Measurements from ENCODE around the gene CMTM1.

Gene CMTM1

GRCh38 chr16:66539623-66540469 is 26.4 kb upstream of the CMTM1 start:
- DNase-seq = peak; percentile 24

GRCh38 chr16:66541388-66542355 is 24.6 kb upstream of the CMTM1 start:
- DNase-seq = no peak

- no peak for DNase-seq
These were observed 23.8 kb upstream of the CMTM1 start for GRCh38 chr16:66542396-66542795.

- DNase-seq = no peak
These were observed 22.7 kb upstream of the CMTM1 start for GRCh38 chr16:66543541-66543940.

- DNase-seq = no peak
These were observed 22.1 kb upstream of the CMTM1 start for GRCh38 chr16:66544016-66544757.

- no peak for DNase-seq
These were observed 18.9 kb upstream of the CMTM1 start for GRCh38 chr16:66547101-66547989.

GRCh38 chr16:66548068-66548467 is 18.2 kb upstream of the CMTM1 start:
- DNase-seq = no peak

GRCh38 chr16:66548868-66549267 is 17.4 kb upstream of the CMTM1 start:
- DNase-seq = no peak

GRCh38 chr16:66549284-66550131 is 16.7 kb upstream of the CMTM1 start, which contains the start of gene TK2:
Gene TK2 (minus strand): TSS chr16:66550122. CDS start chr16:66550061, 61 bp downstream.
- no peak for DNase-seq

- no peak for DNase-seq
These were observed 14.9 kb upstream of the CMTM1 start for GRCh38 chr16:66551348-66551759.

- DNase-seq = no peak
These were observed 14.4 kb upstream of the CMTM1 start for GRCh38 chr16:66551788-66552285.

GRCh38 chr16:66552286-66553177 is 13.7 kb upstream of the CMTM1 start, which contains the start of gene CKLF:
Gene CKLF (plus strand): TSS chr16:66552576. CDS start chr16:66552716, 140 bp downstream.
- peak; percentile 67 for DNase-seq

- no peak for DNase-seq
These were observed 13.0 kb upstream of the CMTM1 start for GRCh38 chr16:66553223-66553622.

GRCh38 chr16:66554021-66554420 is 12.2 kb upstream of the CMTM1 start:
- DNase-seq = no peak

- no peak for DNase-seq
These were observed 11.7 kb upstream of the CMTM1 start for GRCh38 chr16:66554495-66554894.

GRCh38 chr16:66560107-66560506 is 6.1 kb upstream of the CMTM1 start:
- DNase-seq = no peak

GRCh38 chr16:66561381-66562080 is 4.7 kb upstream of the CMTM1 start:
- no peak for DNase-seq

- DNase-seq = no peak
These were observed 3.8 kb upstream of the CMTM1 start for GRCh38 chr16:66562409-66562808.

- DNase-seq = no peak
These were observed 3.3 kb upstream of the CMTM1 start for GRCh38 chr16:66562986-66563385.
